ENCODE data around the gene ANKRD33.

- TF ChIP-seq POLR2A (IDR thresholded peaks at IDR 0.05; ENCODE audit: low read length) = no peak
- no peak for TF ChIP-seq GATA1 (IDR thresholded peaks at IDR 0.05; ENCODE audit: low read depth, low read length)
Observed at GRCh38 chr12:51871126-51871525, 16.8 kb upstream of the ANKRD33 start.

Measured in erythroblast (primary cell).